DND-41 (cell line): ENCODE results near the gene PRSS23.
"Not testable (repeated sequence)": the region's sequence is repeated elsewhere in the genome, so short reads cannot be mapped to it uniquely, and the experiment has no call there.

Source experiments
- EZH2 ChIP-seq: IDR thresholded peaks from 3 replicates; pipeline ENCODE4 v1.6.1; 2012; ENCODE audit warnings: borderline replicate concordance, low read depth, mild to moderate bottlenecking, moderate library complexity, low read length, inconsistent platforms; ENCODE audit not compliant: severe bottlenecking
- TF ChIP-seq, protein P1 (sequence below): IDR thresholded peaks from 2 replicates; pipeline ENCODE4 v1.5.1; 2012; ENCODE audit warnings: borderline replicate concordance, low read length, moderate library complexity, mild to moderate bottlenecking; ENCODE audit not compliant: poor library complexity, severe bottlenecking; ENCODE audit errors: extremely low read depth

DNA sequence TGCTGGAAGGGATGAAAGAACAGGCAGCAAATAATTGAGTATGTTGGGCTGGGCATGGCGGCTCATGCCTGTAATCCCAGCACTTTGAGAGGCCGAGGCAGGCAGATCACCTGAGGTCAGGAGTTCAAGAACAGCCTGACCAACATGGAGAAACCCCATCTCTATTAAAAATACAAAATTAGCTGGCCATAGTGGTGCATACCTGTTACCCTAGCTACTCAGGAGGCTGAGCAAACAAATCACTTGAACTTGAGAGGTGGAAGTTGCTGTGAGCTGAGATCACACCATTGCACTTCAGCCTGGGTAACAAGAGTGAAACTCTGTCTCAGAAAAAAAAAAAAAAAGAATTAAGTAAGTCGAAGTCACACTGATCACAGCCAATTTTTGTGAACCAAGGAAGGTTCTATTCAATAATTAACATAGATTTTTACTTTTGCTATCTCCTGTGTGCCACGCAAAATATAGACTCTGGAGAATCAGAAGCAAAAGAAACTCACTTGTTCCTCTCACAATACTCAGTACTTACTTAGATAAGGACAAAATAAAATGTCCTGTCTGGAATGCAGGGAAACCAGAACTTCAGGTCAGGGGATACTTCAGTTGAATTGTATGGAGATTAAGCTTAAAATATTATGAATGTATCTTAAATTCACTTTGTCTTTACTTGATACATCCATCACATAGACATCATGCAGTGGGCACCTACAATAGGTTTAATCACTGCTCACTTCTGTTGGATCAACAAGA, 44.6 kb downstream of the PRSS23 start:
- TF ChIP-seq, protein P1, sequence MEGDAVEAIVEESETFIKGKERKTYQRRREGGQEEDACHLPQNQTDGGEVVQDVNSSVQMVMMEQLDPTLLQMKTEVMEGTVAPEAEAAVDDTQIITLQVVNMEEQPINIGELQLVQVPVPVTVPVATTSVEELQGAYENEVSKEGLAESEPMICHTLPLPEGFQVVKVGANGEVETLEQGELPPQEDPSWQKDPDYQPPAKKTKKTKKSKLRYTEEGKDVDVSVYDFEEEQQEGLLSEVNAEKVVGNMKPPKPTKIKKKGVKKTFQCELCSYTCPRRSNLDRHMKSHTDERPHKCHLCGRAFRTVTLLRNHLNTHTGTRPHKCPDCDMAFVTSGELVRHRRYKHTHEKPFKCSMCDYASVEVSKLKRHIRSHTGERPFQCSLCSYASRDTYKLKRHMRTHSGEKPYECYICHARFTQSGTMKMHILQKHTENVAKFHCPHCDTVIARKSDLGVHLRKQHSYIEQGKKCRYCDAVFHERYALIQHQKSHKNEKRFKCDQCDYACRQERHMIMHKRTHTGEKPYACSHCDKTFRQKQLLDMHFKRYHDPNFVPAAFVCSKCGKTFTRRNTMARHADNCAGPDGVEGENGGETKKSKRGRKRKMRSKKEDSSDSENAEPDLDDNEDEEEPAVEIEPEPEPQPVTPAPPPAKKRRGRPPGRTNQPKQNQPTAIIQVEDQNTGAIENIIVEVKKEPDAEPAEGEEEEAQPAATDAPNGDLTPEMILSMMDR, result not testable (repeated sequence)
- TF ChIP-seq EZH2, result not testable (repeated sequence)
